Measurements from ENCODE around the gene HMGN3.

DNA sequence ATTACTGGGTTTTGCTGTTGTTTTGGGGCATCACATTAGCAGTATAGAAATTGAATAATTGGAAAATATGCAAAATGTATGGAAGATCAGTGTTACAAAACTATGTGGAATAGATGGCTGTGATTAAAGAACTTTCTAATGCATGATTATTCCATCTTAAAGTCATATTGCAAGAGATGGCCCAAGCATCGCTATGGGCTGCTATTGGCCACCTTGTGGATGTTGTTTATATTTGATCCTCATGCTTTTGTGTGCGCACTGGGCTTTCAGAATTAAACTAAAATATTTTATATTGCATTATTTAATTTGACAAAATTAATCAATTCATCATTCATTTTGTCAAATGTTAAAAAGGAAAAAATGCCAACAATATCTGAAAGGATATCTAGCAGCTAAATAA is 16.1 kb upstream of the HMGN3 start:
- TF ChIP-seq, protein P1, sequence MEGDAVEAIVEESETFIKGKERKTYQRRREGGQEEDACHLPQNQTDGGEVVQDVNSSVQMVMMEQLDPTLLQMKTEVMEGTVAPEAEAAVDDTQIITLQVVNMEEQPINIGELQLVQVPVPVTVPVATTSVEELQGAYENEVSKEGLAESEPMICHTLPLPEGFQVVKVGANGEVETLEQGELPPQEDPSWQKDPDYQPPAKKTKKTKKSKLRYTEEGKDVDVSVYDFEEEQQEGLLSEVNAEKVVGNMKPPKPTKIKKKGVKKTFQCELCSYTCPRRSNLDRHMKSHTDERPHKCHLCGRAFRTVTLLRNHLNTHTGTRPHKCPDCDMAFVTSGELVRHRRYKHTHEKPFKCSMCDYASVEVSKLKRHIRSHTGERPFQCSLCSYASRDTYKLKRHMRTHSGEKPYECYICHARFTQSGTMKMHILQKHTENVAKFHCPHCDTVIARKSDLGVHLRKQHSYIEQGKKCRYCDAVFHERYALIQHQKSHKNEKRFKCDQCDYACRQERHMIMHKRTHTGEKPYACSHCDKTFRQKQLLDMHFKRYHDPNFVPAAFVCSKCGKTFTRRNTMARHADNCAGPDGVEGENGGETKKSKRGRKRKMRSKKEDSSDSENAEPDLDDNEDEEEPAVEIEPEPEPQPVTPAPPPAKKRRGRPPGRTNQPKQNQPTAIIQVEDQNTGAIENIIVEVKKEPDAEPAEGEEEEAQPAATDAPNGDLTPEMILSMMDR (conservative IDR thresholded peaks at IDR 0.05) = no peak; the same call in none of the 2 replicates
- TF ChIP-seq ZFX (IDR thresholded peaks at IDR 0.05) = no peak

All from C4-2B (cell line).